NCI-H2227 treated with DMSO at 0.1 percent for 48 hours (cell line): ENCODE measurements around the gene WWOX.
"Not testable (repeated sequence)": the region's sequence is repeated elsewhere in the genome, so short reads cannot be mapped to it uniquely, and the experiment has no call there.

ENCODE experiments used
- DNase-seq: peaks from one replicate; lab custom pipeline; 2025; lab: John Stamatoyannopoulos, UW

WWOX gene

DNA sequence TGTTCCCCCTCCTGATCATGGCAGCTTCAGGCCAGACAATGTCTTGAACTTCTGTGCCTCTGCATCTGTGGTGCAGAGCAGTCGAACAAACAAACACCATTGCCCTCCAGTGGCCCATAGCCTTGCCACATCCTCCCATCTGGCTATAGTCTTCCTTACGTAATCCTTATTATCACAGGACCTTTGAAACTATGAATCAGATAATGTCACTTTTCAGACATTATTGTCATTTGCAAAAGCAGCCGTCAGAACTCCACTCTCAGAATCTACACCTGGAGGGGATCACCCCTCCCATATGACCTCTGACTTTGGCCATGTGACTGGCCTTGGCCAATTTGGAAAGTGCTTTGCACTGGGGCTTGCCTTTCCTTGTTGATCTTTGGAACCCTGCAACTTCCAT lies 1113.8 kb downstream of the WWOX start:
- DNase-seq = no peak

DNA sequence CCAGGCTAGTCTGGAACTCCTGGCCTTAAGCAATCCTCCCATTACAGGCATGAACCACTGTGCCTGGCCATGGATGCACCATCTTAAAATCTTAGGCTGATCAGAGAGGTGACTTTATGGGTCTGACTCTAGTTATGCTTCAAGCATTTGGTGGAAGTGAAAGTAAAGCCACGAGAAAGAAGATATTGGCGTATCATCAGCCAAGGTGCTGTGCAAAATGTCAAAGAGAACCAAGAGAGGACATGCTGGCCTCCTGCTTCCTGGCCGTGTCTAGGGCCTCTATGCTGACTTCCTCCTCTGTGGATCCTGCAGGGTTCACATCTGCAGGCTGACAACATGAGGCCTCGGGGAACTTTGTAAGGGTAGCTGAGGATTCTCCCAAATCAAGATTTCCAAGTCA lies 1115.8 kb downstream of the WWOX start:
- DNase-seq = no peak

DNA sequence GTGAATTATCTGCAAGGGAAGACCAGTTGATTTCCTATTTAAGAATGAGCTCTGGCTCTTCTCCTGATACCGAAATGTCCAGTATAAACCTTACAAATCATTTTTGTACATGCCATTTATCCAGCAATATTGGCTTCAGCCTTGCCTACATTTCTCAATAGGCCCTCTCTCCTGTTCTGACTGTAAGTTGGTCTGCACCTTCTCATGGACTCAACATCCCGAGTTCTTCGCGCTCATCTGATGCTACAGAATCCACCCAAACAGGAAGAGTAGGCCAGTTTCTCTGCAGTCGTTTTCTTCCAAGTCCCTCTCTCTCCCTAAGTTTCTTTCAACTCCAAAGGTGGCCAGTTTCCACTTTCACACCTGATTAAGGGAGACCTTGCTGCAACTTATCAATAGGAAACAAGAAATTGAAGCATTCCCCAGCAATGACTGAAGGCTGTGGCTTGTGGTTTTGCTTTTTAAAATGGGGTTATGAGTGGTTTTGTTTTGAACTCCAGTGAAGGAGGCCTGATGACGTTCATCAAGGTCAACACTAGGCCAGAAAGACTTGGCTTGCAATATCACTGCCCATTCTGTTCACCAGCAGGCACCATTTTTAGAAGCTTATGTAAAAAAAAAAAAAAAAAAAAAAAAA lies 1118.0 kb downstream of the WWOX start:
- no peak for DNase-seq

DNA sequence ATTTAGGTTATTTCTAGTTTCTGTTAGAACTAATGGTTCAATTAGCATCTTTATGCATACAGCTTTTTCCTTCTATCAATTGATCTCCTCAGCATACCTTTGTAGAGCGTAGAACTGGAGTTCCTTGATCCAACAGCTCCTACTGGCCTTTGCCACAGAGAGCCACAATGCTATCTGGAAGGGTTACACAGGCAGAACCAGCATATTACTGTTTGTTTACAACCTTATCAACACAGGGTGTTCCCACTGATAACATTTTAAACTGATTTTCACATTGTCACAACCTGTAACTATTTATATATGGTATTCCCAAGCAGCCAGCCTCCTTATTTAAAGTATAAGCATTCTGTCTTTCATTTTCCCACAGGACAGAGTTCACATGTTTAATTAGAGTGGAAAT lies 1118.9 kb downstream of the WWOX start:
- DNase-seq = no peak

DNA sequence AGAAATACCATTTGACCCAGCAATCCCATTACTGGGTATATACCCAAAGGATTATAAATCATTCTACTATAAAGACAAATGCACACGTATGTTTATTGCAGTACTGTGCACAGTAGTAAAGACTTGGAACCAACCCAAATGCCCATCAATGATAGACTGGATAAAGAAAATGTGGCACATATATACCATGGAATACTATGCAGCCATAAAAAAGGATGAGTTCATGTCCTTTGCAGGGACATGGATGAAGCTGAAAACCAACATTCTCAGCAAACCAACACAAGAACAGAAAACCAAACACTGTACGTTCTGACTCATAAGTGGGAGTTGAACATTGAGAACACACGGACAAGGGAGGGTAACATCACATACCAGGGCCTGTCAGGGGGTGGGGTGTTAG lies 1126.5 kb downstream of the WWOX start:
- not testable (repeated sequence) for DNase-seq

DNA sequence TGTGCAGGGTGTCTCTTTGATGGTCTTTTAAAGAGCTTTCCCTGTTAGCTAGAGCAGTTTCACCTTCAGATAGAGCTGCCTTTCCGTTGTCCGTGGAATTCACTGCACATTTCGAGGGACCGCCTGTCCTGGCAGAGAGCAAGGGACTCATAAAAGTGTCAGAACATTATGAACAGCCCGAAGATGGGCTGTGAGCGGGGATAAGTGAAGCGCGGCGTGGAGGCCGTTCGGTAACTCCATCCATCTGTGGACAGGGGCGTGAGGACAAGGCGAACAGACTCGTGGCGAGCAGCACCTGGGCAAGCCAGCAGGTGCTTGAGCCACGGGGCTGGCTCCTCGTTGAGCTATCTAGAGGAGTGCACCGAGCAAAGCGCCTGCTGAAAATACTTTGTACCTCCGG lies 1129.9 kb downstream of the WWOX start:
- DNase-seq = no peak

DNA sequence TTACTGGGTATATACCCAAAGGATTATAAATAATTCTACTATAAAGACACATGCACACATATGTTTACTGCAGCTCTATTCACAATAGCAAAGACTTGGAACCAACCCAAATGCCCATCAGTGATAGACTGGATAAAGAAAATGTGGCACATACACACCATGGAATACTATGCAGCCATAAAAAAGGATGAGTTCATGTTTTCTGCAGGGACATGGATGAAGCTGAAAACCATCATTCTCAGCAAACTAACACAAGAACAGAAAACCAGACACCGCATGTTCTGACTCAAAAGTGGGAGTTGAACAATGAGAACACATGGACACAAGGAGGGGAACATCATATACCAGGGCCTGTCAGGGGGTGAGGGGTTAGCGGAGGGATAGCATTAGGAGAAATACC lies 1146.2 kb downstream of the WWOX start:
- DNase-seq = not testable (repeated sequence)

DNA sequence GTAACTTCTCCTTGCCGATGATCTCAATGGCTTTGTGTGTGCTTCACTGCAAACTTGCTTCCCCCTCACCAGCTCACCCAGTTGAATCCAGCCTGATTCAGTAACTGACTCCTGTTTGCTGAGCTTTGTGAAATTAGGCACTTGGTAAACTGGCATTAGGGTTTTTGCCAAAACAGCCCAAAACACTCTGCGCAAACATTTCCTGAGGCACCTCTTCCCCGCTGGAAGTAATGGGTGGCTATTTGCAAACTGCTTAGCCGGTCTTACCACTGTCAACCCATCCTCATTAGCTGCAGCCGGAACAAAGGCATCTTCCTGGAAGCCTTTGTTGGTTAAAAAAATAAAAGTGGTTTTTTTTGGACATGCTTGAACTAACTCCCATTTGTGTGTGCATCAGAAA lies 1147.9 kb downstream of the WWOX start:
- no peak for DNase-seq

DNA sequence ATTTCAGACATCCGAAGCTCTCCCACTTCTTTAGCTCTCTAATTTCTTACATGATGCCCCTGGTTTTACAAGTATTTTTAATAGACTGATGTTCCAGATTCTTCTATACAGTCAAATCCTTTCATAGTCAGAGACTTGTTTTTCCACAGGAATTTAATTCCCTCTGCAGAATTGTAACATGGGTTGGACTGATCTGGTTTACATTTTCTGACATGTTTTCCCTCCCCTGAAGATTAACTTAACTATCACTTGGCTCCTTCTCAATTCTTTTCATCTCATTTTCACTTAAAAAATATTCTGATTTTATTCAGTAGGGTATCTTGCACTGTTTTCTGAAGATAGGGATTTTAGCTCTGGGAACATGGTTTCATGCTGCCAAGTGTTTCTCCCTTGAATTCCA lies 1148.9 kb downstream of the WWOX start:
- DNase-seq = no peak

DNA sequence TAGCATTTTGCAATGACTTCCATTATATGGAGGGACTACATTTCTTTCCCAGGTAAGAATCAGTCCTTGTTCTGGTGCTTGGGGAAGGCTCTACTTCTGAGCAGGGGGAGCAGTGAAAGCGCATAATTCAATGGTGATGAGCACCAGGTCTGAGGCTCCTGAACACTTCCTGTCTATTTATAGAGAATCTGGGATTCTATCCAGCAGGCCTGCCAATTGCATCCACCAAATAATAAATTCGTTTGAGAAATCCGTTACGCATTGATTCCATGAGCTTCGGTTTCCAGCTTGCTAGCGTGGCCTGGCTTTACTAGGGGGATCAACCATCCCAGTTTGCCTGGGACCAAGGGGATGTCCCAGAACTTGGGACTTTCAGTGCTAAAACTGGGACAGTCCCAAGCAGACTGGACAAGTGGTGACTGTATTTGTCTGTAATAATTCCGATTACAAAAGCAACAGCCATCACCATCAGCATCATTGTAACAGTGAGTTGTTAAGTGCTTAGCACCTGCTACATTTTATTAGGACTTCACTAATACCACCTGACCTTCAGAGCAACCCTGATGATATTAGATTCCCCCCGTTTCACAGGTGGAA lies 1151.1 kb downstream of the WWOX start:
- DNase-seq = no peak

DNA sequence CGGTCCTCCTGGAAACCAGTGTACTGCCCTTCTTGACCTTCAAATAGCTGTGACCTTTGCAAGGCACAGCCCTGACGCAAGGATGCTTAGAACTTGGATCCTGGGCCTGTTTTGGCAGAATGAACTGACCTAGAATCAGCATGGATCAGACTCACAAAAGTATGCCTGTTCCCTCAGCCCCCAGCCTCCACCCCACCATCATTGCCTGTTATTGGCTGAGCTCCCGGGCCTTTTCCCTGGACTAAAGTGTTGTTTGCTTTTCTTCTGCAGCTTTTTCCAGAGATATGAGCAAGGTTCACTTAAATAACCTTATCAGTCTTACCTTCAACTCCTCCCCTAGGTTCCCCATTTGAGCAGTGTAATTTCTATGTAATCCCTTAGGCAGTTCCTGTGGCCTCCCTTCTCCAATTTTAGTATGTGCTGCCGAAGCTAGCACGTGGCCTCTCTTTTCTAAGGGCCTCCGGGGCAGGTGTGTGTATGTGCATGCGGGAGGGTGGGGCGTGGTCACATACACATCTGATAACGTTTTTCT lies 1153.7 kb downstream of the WWOX start:
- DNase-seq = no peak

DNA sequence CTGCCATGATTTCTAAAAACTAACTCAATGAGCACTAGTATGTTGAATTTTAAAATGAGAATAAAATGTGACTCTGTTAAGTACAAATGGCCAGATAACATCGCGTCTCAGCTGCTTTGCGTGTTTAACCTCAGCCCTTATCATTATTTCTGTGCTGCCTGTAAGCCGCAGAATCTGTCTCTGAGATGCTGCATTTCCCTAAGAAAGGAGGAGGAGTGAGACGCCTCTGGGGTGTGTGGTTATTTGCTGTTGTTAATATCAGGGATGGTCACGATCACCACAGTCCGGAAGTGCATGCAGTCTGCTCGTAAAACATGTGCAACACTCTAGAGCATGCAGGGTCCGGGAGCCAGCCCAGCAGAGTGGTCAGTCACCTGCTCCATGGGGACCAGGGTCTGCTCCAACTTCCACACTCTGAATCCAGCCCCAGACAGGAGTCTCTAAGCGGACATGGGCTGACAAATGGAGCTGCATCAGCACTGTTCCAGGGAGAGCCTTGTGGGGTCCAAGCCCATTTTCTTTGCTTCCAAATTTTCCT lies 1158.6 kb downstream of the WWOX start:
- DNase-seq = no peak

DNA sequence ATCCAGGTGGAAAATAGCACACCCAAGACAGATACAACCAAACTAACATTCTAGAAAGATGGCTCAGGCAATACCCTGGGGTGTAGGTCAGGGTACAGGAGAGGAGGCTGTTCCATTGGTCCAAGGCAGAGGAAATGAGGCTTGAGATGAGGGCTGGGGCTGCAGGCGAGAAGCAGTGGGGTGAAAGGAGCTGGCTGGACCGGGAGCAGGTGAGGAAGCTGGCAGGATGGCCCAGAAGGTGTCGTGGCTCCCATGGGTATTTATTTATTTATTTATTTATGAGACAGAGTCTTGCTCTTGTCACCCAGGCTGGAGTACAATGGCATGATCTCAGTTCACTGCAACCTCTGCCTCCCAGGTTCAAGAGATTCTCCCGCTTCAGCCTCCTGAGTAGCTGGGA lies 1161.4 kb downstream of the WWOX start:
- not testable (repeated sequence) for DNase-seq

DNA sequence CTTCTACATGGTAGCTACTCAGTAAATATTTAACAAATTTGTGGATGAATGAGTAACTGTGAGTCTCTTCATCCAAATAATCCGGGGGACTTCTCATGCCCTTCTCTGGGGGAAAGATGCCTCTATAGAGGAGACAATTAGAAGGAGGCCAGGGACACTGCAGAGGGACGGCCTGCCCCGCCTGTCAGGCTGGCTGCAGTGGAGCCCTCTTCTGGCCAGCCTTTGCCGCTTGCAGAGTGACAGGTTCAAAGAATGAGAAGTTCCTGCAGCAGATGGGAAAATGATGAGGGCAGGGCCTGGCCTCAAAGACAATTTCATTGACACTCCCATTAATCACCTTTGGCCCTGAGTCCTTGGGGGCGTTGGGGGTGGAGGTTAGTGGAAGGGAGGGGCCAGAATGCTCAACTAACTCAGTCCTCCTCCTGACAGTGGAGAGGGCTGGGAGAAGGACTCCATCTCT lies 1162.1 kb downstream of the WWOX start:
- DNase-seq = no peak

DNA sequence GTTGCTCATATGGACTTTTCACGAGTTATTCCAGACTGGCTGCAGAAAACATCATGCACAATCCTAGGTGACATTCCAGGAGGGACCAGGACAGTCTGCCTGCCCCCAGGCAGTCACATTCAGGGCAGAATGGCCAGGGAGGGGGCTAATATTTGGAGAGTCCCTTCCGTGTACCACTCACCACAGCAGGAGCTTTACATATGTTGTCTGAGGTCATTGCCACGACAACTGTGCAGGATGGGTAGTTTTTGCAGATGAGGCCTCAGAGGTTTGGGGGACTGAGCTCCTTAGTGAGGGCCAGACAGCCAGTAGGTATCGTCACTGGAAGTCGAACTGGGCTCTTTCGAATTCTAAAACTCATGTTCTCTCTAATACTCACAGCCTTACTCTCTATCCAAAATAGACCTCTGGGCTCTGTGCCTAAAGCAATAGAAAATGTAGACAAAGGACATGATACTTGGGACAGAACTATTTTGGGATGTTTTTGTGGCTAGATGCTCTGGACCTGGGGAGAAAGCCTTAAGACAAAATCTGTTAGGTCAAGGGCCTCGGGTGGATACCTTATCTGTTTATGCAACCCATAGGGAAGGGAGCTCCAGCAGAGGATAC lies 1162.6 kb downstream of the WWOX start:
- DNase-seq = no peak
